ENCODE results near the gene KCNK3. TPM values are rescaled to one million over a fixed set of nuclear protein-coding genes. Genes with fewer than 3 reads are reported as not detected.

Gene KCNK3
- total RNA-seq, 1 donor from 2014 or later, result 4.1 TPM

DNA sequence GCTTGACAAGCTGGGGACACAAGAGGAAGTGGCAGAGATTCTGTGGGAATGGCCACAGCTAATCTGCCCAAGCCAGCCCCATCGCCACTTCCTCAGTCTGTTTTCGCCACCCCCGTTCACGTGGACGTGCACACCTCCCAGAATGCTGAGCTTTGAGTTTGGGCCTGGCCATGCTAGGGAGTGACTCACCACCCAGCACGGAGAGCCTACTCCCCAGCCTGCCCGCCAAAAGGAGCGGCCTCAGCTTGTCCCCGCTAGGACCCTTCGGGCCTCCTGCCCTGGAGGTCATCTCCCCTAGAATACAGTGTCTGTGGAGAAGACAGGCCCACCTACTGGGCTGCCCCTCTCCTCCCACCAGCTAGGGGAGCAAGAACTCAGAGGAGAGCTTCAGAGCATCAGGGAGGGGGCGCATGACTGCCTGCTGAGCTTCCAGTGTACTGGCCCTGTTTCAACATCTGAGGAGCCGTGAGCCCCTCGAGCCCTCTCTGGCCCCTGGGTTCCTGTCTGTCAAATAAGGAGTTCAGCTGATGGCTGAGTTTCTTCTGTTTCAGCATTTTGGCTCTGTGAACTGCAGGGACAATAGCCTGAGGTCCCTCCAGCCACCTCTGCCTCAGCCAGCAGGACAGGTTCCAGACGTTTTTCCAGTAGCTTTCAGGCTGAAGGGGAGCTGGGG, 76.7 kb downstream of the KCNK3 start:
- FAIRE-seq (no peak), DNase-seq (ENCODE audit: low spot score in 2 of 2) (peak in 1 of 2 donors; percentile 54)

DNA sequence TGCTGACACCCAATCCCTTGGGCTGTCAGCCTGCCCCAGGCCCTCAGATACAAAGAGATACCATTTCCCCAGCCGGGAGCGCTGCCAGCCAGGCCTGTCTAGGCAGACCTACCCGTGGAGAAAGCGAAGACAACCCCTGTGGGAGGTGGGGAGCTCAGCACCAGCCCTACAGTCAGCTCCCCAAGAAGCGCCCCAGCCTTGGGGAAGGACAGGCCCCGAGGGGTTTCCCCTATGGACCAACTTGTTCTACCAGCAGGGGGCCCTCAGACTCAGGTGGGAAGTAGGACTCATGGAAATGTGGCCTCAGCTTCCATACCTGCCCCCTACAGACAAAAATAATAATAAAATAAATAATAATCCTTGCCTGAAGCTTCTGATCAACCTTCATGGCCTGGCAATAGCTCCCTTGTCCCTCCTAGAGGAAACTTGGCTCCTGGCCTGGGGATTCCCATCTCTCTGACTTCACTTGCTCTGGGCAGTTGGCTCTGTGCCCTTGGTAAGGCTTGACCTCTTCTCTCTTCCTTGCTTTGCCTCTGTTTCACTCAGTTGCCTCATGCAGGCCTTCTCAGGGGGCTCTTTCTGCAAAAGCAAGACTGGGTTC, 78.6 kb downstream of the KCNK3 start:
- FAIRE-seq (no peak), DNase-seq (ENCODE audit: low spot score in 2 of 2) (peak in 1 of 2 donors; percentile 43)

DNA sequence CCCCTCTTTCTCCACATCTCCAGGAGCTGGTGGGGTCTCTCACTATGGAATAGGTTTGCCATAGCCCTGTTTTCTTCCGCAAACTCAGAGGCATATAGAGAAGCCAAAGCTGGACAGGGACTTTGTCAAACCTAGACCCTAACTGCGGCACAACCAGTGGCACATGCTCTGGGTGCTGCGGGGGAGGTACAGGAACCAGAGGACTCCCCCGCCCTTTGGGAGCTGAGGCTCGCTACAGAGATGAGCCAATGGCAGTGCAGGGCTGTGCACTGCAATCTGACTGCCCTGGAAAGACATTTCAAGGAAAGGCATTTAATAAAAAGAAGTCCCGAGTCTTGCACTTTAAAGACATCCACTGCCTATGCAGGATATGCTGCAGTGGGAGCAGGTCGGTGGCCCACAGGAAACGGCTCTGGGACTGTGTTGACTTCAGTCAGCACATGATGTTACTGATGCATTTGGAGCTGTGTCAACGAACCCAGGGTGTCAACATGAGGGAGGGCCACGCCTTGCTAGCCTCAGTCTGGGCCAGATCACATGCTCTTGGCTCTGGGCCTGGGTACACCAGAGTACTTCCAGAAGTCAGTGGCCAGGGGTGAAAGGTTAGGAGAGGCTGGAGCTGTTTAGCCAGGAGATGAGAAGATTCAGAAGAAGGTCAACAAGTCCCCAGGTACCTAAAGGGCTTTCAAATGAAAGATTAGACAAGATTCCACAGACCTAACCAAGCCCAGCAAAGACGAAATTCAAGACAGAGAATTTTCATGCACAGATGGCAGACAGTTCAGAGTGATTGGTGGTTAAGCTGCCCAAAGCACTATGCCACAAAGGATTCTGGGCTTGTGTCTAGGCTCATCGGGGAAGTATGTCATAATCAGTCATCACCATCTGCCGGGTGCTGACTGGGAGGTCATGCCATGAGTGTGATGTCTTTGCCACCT, 79.8 kb downstream of the KCNK3 start:
- FAIRE-seq, result no peak
- peak; percentile 44 to 50 for DNase-seq (ENCODE audit: low spot score in 2 of 2)

DNA sequence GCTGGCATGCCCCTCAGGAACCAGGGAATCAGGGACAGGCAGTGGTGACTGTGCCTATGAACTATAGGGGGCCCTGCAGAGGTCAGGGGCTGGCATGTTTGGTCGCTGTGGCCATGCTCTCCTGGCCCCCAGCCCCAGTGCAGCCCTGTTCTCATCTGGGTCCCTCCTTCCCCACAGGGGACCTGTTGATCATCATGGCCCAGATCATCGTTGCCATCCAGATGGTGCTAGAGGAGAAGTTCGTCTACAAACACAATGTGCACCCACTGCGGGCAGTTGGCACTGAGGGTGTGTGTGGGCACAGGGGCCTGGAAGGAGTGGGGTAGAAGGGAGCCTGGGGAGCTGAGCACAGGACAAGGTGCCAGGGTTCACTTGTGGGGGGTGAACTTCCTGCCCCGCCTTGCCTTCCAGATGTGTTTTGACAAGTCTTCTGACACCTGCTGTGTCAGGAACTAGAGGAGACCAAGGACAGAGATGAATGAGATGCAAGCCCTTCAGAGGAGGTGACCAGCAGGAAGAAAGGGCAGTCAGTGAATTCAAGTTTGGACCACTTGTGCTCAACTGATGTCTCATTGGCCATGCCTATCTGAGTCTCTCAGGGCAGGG, 83.8 kb downstream of the KCNK3 start:
- DNase-seq (ENCODE audit: low spot score in 2 of 2) (no peak), FAIRE-seq (no peak)

DNA sequence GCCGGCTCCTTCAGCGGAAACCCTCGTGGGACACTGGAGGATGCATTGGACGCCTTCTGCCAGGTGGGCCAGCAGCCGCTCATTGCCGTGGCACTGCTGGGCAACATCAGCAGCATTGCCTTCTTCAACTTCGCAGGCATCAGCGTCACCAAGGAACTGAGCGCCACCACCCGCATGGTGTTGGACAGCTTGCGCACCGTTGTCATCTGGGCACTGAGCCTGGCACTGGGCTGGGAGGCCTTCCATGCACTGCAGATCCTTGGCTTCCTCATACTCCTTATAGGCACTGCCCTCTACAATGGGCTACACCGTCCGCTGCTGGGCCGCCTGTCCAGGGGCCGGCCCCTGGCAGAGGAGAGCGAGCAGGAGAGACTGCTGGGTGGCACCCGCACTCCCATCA, 85.6 kb downstream of the KCNK3 start:
- no peak for FAIRE-seq
- no peak for DNase-seq (ENCODE audit: low spot score in 2 of 2)

DNA sequence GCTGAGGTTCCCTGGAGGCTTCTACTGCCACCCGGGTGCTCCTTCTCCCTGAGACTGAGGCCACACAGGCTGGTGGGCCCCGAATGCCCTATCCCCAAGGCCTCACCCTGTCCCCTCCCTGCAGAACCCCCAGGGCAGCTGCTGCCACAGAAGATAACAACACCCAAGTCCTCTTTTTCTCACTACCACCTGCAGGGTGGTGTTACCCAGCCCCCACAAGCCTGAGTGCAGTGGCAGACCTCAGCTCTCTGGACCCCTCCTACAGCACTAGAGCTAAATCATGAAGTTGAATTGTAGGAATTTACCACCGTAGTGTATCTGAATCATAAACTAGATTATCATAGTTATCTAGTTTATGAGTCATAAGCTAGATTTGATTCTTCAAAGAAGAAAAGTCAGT, 86.0 kb downstream of the KCNK3 start:
- FAIRE-seq, result no peak

DNA sequence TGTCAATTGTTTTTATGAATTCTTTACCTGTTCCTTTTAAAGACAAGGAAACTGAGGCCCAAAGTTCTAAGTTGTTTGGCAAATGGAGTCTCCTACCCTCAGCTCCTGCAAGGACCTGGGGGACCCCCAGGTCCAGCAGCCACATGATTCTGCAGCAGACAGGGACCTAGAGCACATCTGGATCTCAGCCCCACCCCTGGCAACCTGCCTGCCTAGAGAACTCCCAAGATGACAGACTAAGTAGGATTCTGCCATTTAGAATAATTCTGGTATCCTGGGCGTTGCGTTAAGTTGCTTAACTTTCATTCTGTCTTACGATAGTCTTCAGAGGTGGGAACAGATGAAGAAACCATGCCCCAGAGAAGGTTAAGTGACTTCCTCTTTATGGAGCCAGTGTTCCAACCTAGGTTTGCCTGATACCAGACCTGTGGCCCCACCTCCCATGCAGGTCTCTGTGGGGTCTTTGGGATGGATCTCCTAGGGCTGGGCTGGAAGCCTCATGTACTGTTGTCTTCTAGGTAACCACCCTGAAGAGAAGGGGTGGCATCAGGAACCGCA, 87.8 kb downstream of the KCNK3 start:
- no peak for FAIRE-seq
- no peak for DNase-seq (ENCODE audit: low spot score in 2 of 2)

More for the DNA sequence above, 86.0 kb downstream of the KCNK3 start:
- DNase-seq (ENCODE audit: low spot score in 2 of 2), result no peak

Small RNA genes lying within 50 kb of the gene (small RNA-seq; reads per million reads assigned to genes)
- gene AC015977.1, result not detected

Other genes with a start within 250 kb of the KCNK3 start
- 1.6 TPM for gene OTOF, start 214.6 kb upstream of the KCNK3 start, total RNA-seq
- not detected for gene CIB4, start 51.4 kb upstream of the KCNK3 start, total RNA-seq
- gene SLC35F6, start 71.6 kb downstream of the KCNK3 start, total RNA-seq, result 17.5 TPM
- 1.2 TPM for gene CENPA, start 93.3 kb downstream of the KCNK3 start, total RNA-seq
- gene DPYSL5, start 155.4 kb downstream of the KCNK3 start, total RNA-seq, result 101 TPM

All from frontal cortex (tissue), 4 donors.